Measurements from ENCODE around the gene MUC5B. TPM values are rescaled to one million over a fixed set of nuclear protein-coding genes. Genes with fewer than 3 reads are reported as not detected.

Gene MUC5B
- total and polyA plus RNA-seq, 2 of the 13 experiments (the other 11 are each of a cell fraction or from before 2014, with no cell fraction given), result 0.01 TPM; not detected in 1

DNA sequence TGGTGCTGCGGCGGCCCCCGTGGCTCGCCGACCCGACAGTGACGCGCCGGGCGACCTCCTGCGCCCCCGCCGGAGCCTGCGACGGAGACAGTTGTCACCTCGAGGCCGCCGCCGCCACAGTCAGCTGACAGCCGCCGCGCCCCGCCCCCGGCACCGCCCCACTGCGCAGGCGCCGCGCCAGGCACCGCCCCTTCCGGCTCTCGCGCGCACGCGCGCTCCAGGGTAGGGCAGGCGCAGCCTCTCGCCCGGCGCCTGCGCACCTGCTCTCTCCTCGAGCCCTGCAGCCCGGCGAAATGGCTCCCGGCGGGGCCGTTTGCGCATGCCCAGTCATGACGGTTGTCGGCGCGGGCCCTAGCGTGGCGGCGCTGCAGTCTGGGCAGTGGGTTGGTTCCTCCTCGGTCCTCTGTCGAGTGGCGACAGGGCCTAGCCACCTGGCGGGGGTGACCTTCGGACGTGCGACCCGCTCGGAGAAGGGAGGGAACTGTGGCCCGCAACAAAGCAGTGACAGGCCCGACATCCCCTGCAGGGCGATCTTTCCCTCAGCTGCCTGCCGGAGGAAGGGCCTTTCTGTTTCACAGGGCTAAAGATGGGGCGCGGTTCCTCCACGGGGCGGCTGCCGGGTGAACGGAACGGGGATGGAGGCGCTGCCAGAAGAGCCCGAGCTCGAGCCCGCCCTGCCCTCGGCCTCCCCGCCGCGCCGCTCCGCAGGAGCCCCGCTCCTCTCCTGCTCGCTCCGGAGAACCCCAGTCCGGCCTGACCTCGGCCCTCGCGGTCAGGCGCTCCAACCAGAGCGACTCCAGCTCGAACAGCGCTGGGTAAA is 86.8 kb downstream of the MUC5B start, which contains the start of gene TOLLIP (continued):
- TF ChIP-seq RBM22 (optimal IDR thresholded peaks at IDR 0.05; ENCODE audit: low read length), result no peak
- no peak for TF ChIP-seq ARNT (IDR thresholded peaks at IDR 0.05)
- peak; percentile 92 for TF ChIP-seq ZNF776 (CRISPR knock-in tag; IDR thresholded peaks at IDR 0.05)
- TF ChIP-seq BHLHE40 (IDR thresholded peaks at IDR 0.05; ENCODE audit: low read length), result no peak
- TF ChIP-seq JUNB (CRISPR knock-in tag; IDR thresholded peaks at IDR 0.05; ENCODE audit: borderline replicate concordance), result no peak
- no peak for TF ChIP-seq MED8 (CRISPR knock-in tag; IDR thresholded peaks at IDR 0.05; ENCODE audit: insufficient replicate concordance)
- peak; percentile 81; the same call in 1 of the 2 replicates for TF ChIP-seq ZNF253 (CRISPR knock-in tag; IDR thresholded peaks at IDR 0.05; ENCODE audit: borderline replicate concordance)
- TF ChIP-seq, protein P1, sequence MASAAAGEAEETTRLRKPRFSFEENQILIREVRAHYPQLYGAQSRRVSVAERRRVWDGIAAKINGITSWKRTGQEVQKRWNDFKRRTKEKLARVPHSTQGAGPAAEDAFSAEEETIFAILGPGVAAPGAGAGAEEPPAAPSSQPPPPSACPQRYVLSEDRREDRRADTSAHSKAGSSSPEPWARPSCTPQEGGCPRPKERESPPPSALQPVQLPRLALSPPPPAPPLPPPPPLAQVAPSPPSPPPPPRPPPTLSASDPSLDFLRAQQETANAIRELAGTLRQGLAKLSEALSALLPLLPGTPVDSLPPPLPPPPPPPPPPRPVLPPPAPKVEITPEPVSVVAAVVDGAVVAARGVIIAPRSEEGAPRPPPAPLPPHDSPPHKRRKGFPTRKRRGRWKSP (CRISPR knock-in tag; IDR thresholded peaks at IDR 0.05), result 0 out of 2 replicates have a peak, but pooled peaks have one; percentile 61
- no peak for TF ChIP-seq ZBTB21 (CRISPR knock-in tag; IDR thresholded peaks at IDR 0.05)
- peak; percentile 86; the same call in 1 of the 2 replicates for TF ChIP-seq CREBL2 (CRISPR knock-in tag; IDR thresholded peaks at IDR 0.05; ENCODE audit: borderline replicate concordance)
- TF ChIP-seq RXRA (CRISPR knock-in tag; IDR thresholded peaks at IDR 0.05), result peak; percentile 76; the same call in 1 of the 2 replicates
- TF ChIP-seq ZNF431 (CRISPR knock-in tag; IDR thresholded peaks at IDR 0.05; ENCODE audit: borderline replicate concordance, low read depth), result no peak; the same call in 1 of the 2 replicates
- TF ChIP-seq ZNF883 (CRISPR knock-in tag; IDR thresholded peaks at IDR 0.05; ENCODE audit: not compliant biosample characterization), result peak; percentile 88
- TF ChIP-seq ZNF607 (CRISPR knock-in tag; IDR thresholded peaks at IDR 0.05; ENCODE audit: borderline replicate concordance), result peak; percentile 93
- TF ChIP-seq SP5 (CRISPR knock-in tag; IDR thresholded peaks at IDR 0.05; ENCODE audit: borderline replicate concordance, low read depth), result no peak
- peak; percentile 86 for TF ChIP-seq PAX8 (CRISPR knock-in tag; IDR thresholded peaks at IDR 0.05; ENCODE audit: borderline replicate concordance)
- TF ChIP-seq BCLAF1 (IDR thresholded peaks at IDR 0.05), result no peak
- TF ChIP-seq ZNF460 (CRISPR knock-in tag; IDR thresholded peaks at IDR 0.05; ENCODE audit: borderline replicate concordance), result no peak
- TF ChIP-seq RFX3 (CRISPR knock-in tag; IDR thresholded peaks at IDR 0.05), result no peak
- TF ChIP-seq ZBTB42 (CRISPR knock-in tag; IDR thresholded peaks at IDR 0.05), result 0 out of 2 replicates have a peak, but pooled peaks have one; percentile 19
- TF ChIP-seq HOXA7 (CRISPR knock-in tag; IDR thresholded peaks at IDR 0.05), result no peak
- TF ChIP-seq, protein P2, sequence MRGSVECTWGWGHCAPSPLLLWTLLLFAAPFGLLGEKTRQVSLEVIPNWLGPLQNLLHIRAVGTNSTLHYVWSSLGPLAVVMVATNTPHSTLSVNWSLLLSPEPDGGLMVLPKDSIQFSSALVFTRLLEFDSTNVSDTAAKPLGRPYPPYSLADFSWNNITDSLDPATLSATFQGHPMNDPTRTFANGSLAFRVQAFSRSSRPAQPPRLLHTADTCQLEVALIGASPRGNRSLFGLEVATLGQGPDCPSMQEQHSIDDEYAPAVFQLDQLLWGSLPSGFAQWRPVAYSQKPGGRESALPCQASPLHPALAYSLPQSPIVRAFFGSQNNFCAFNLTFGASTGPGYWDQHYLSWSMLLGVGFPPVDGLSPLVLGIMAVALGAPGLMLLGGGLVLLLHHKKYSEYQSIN (CRISPR knock-in tag; IDR thresholded peaks at IDR 0.05; ENCODE audit: borderline replicate concordance), result no peak
- TF ChIP-seq ZFP1 (CRISPR knock-in tag; IDR thresholded peaks at IDR 0.05), result no peak
- peak; percentile 79; the same call in 1 of the 2 replicates for TF ChIP-seq ZNF275 (CRISPR knock-in tag; IDR thresholded peaks at IDR 0.05; ENCODE audit: borderline replicate concordance)

All from HepG2 (cell line).